ENCODE data around the gene CELA2B.
"Not testable (repeated sequence)": the region's sequence is repeated elsewhere in the genome, so short reads cannot be mapped to it uniquely, and the experiment has no call there.

The CELA2B gene

GRCh38 chr1:15485636-15486035 lies 9.7 kb downstream of the CELA2B start:
- ChIA-PET POLR2A (no interaction called here), CTCF (no interaction called here)
- no peak overlapping the region for H3K4me3 ChIP-seq (ENCODE audit: control insufficient read depth in 1 of 7, extremely low read depth in 1 of 7, insufficient read depth in 4 of 7, low read depth in 2 of 7, low read length in 6 of 7)
- WGBS (ENCODE audit: insufficient coverage): 96% methylated on average over 4 of the region's 6 CpGs
- no peaks in the 10 kb centered on the region for H3K9me3 ChIP-seq (ENCODE audit: control extremely low read depth in 1 of 5, control insufficient read depth in 4 of 5, insufficient read depth in 2 of 5, low read depth in 1 of 5, low read length in 4 of 5)
- H3K27me3 ChIP-seq (replicated peaks in 2 of 5; ENCODE audit: control insufficient read depth in 4 of 5, insufficient read depth in 5 of 5, low read length in 4 of 5): no peaks in the 10 kb centered on the region
- H3K36me3 ChIP-seq (ENCODE audit: control insufficient read depth in 4 of 4, insufficient read depth in 4 of 4, low read length in 3 of 4): peaks cover 0 to 5% (median 2%) of the 10 kb centered on the region in 4 experiments
- H3K4me1 ChIP-seq (ENCODE audit: control extremely low read depth in 1 of 4, control insufficient read depth in 4 of 4, insufficient read depth in 4 of 4, low read length in 3 of 4): no peaks in the 10 kb centered on the region
- no peak overlapping the region for H3K27ac ChIP-seq (ENCODE audit: insufficient read depth in 1 of 2, low read depth in 1 of 2, low read length in 2 of 2, poor library complexity in 1 of 2, severe bottlenecking in 2 of 2)
- no peak for DNase-seq

- H3K4me1 ChIP-seq (ENCODE audit: control extremely low read depth in 1 of 4, control insufficient read depth in 4 of 4, insufficient read depth in 4 of 4, low read length in 3 of 4); H3K36me3 ChIP-seq (ENCODE audit: control insufficient read depth in 4 of 4, insufficient read depth in 4 of 4, low read length in 3 of 4); H3K4me3 ChIP-seq (ENCODE audit: control insufficient read depth in 1 of 7, extremely low read depth in 1 of 7, insufficient read depth in 4 of 7, low read depth in 2 of 7, low read length in 6 of 7); CTCF ChIA-PET; H3K27ac ChIP-seq (ENCODE audit: insufficient read depth in 1 of 2, low read depth in 1 of 2, low read length in 2 of 2, poor library complexity in 1 of 2, severe bottlenecking in 2 of 2); H3K9me3 ChIP-seq (ENCODE audit: control extremely low read depth in 1 of 5, control insufficient read depth in 4 of 5, insufficient read depth in 2 of 5, low read depth in 1 of 5, low read length in 4 of 5); DNase-seq; POLR2A ChIA-PET; H3K27me3 ChIP-seq (replicated peaks in 2 of 5; ENCODE audit: control insufficient read depth in 4 of 5, insufficient read depth in 5 of 5, low read length in 4 of 5): not testable (repeated sequence)
- 100% methylated on average over 4 of the region's 17 CpGs for WGBS (ENCODE audit: insufficient coverage)
Observed at GRCh38 chr1:15486844-15487610, 11.1 kb downstream of the CELA2B start.

- Histone ChIP-seq H3K4me1 (ENCODE audit: control extremely low read depth in 1 of 4, control insufficient read depth in 4 of 4, insufficient read depth in 4 of 4, low read length in 3 of 4) (no peaks in the 10 kb centered on the region), H3K9me3 (ENCODE audit: control extremely low read depth in 1 of 5, control insufficient read depth in 4 of 5, insufficient read depth in 2 of 5, low read depth in 1 of 5, low read length in 4 of 5) (no peaks in the 10 kb centered on the region), H3K27me3 (replicated peaks in 2 of 5; ENCODE audit: control insufficient read depth in 4 of 5, insufficient read depth in 5 of 5, low read length in 4 of 5) (no peaks in the 10 kb centered on the region), H3K27ac (ENCODE audit: insufficient read depth in 1 of 2, low read depth in 1 of 2, low read length in 2 of 2, poor library complexity in 1 of 2, severe bottlenecking in 2 of 2) (no peak overlapping the region), H3K36me3 (ENCODE audit: control insufficient read depth in 4 of 4, insufficient read depth in 4 of 4, low read length in 3 of 4) (peaks cover 3 to 13% (median 8%) of the 10 kb centered on the region in 4 experiments), H3K4me3 (ENCODE audit: control insufficient read depth in 1 of 7, extremely low read depth in 1 of 7, insufficient read depth in 4 of 7, low read depth in 2 of 7, low read length in 6 of 7) (no peak overlapping the region)
- 100% methylated on average over 2 of the region's 3 CpGs for WGBS (ENCODE audit: insufficient coverage)
- CTCF ChIA-PET: no interaction called here
- POLR2A ChIA-PET: no interaction called here
- no peak for DNase-seq
Observed at GRCh38 chr1:15488371-15488770, 12.5 kb downstream of the CELA2B start.

GRCh38 chr1:15489052-15489736 lies 13.3 kb downstream of the CELA2B start:
- no peaks in the 10 kb centered on the region for H3K27me3 ChIP-seq (replicated peaks in 2 of 5; ENCODE audit: control insufficient read depth in 4 of 5, insufficient read depth in 5 of 5, low read length in 4 of 5)
- H3K4me3 ChIP-seq (ENCODE audit: control insufficient read depth in 1 of 7, extremely low read depth in 1 of 7, insufficient read depth in 4 of 7, low read depth in 2 of 7, low read length in 6 of 7): no peak overlapping the region
- peaks cover 3 to 19% (median 8%) of the 10 kb centered on the region in 4 experiments for H3K36me3 ChIP-seq (ENCODE audit: control insufficient read depth in 4 of 4, insufficient read depth in 4 of 4, low read length in 3 of 4)
- no peaks in the 10 kb centered on the region for H3K9me3 ChIP-seq (ENCODE audit: control extremely low read depth in 1 of 5, control insufficient read depth in 4 of 5, insufficient read depth in 2 of 5, low read depth in 1 of 5, low read length in 4 of 5)
- H3K27ac ChIP-seq (ENCODE audit: insufficient read depth in 1 of 2, low read depth in 1 of 2, low read length in 2 of 2, poor library complexity in 1 of 2, severe bottlenecking in 2 of 2): no peak overlapping the region
- ChIA-PET POLR2A (no interaction called here), CTCF (no interaction called here)
- no peak for DNase-seq
- WGBS (ENCODE audit: insufficient coverage): 90% methylated on average over 12 of the region's 13 CpGs
- no peaks in the 10 kb centered on the region for H3K4me1 ChIP-seq (ENCODE audit: control extremely low read depth in 1 of 4, control insufficient read depth in 4 of 4, insufficient read depth in 4 of 4, low read length in 3 of 4)

GRCh38 chr1:15491010-15491409 lies 15.1 kb downstream of the CELA2B start:
- H3K4me3 ChIP-seq (ENCODE audit: control insufficient read depth in 1 of 7, extremely low read depth in 1 of 7, insufficient read depth in 4 of 7, low read depth in 2 of 7, low read length in 6 of 7); H3K9me3 ChIP-seq (ENCODE audit: control extremely low read depth in 1 of 5, control insufficient read depth in 4 of 5, insufficient read depth in 2 of 5, low read depth in 1 of 5, low read length in 4 of 5); H3K27me3 ChIP-seq (replicated peaks in 2 of 5; ENCODE audit: control insufficient read depth in 4 of 5, insufficient read depth in 5 of 5, low read length in 4 of 5); CTCF ChIA-PET; H3K4me1 ChIP-seq (ENCODE audit: control extremely low read depth in 1 of 4, control insufficient read depth in 4 of 4, insufficient read depth in 4 of 4, low read length in 3 of 4); H3K27ac ChIP-seq (ENCODE audit: insufficient read depth in 1 of 2, low read depth in 1 of 2, low read length in 2 of 2, poor library complexity in 1 of 2, severe bottlenecking in 2 of 2): not testable (repeated sequence)
- peaks cover 6 to 26% (median 10%) of the 10 kb centered on the region in 4 experiments for H3K36me3 ChIP-seq (ENCODE audit: control insufficient read depth in 4 of 4, insufficient read depth in 4 of 4, low read length in 3 of 4)
- 100% methylated on average over 2 of the region's 4 CpGs for WGBS (ENCODE audit: insufficient coverage)
- POLR2A ChIA-PET: interaction anchor here (0.5 kb wide), 1 partner anchor 82 kb away, joined by 3 read pairs; no protein-coding TSS in a partner anchor
- peak in 2 of 3 donors; percentile 11 to 33 for DNase-seq

- ChIA-PET POLR2A (no interaction called here), CTCF (interaction anchor here (1.3 kb wide), 1 partner anchor 9 kb away, joined by 3 read pairs; no protein-coding TSS in a partner anchor)
- H3K27ac ChIP-seq (ENCODE audit: insufficient read depth in 1 of 2, low read depth in 1 of 2, low read length in 2 of 2, poor library complexity in 1 of 2, severe bottlenecking in 2 of 2): no peak overlapping the region
- H3K9me3 ChIP-seq (ENCODE audit: control extremely low read depth in 1 of 5, control insufficient read depth in 4 of 5, insufficient read depth in 2 of 5, low read depth in 1 of 5, low read length in 4 of 5): no peaks in the 10 kb centered on the region
- WGBS (ENCODE audit: insufficient coverage): 84% methylated on average over 5 of the region's 5 CpGs
- H3K27me3 ChIP-seq (replicated peaks in 2 of 5; ENCODE audit: control insufficient read depth in 4 of 5, insufficient read depth in 5 of 5, low read length in 4 of 5): no peaks in the 10 kb centered on the region
- peaks cover 6 to 26% (median 10%) of the 10 kb centered on the region in 4 experiments for H3K36me3 ChIP-seq (ENCODE audit: control insufficient read depth in 4 of 4, insufficient read depth in 4 of 4, low read length in 3 of 4)
- H3K4me1 ChIP-seq (ENCODE audit: control extremely low read depth in 1 of 4, control insufficient read depth in 4 of 4, insufficient read depth in 4 of 4, low read length in 3 of 4): no peaks in the 10 kb centered on the region
- H3K4me3 ChIP-seq (ENCODE audit: control insufficient read depth in 1 of 7, extremely low read depth in 1 of 7, insufficient read depth in 4 of 7, low read depth in 2 of 7, low read length in 6 of 7): no peak overlapping the region
- DNase-seq: no peak
Observed at GRCh38 chr1:15492596-15492995, 16.7 kb downstream of the CELA2B start.

GRCh38 chr1:15493869-15494390 lies 18.0 kb downstream of the CELA2B start:
- WGBS (ENCODE audit: insufficient coverage): 98% methylated on average over 5 of the region's 9 CpGs
- ChIA-PET POLR2A (no interaction called here), CTCF (interaction anchor here (0.6 kb wide), 1 partner anchor 252 kb away, joined by 4 read pairs; no protein-coding TSS in a partner anchor)
- H3K27ac ChIP-seq (ENCODE audit: insufficient read depth in 1 of 2, low read depth in 1 of 2, low read length in 2 of 2, poor library complexity in 1 of 2, severe bottlenecking in 2 of 2): no peak overlapping the region
- H3K36me3 ChIP-seq (ENCODE audit: control insufficient read depth in 4 of 4, insufficient read depth in 4 of 4, low read length in 3 of 4): peaks cover 6 to 26% (median 10%) of the 10 kb centered on the region in 4 experiments
- H3K9me3 ChIP-seq (ENCODE audit: control extremely low read depth in 1 of 5, control insufficient read depth in 4 of 5, insufficient read depth in 2 of 5, low read depth in 1 of 5, low read length in 4 of 5): no peaks in the 10 kb centered on the region
- no peak overlapping the region for H3K4me3 ChIP-seq (ENCODE audit: control insufficient read depth in 1 of 7, extremely low read depth in 1 of 7, insufficient read depth in 4 of 7, low read depth in 2 of 7, low read length in 6 of 7)
- no peaks in the 10 kb centered on the region for H3K27me3 ChIP-seq (replicated peaks in 2 of 5; ENCODE audit: control insufficient read depth in 4 of 5, insufficient read depth in 5 of 5, low read length in 4 of 5)
- no peaks in the 10 kb centered on the region for H3K4me1 ChIP-seq (ENCODE audit: control extremely low read depth in 1 of 4, control insufficient read depth in 4 of 4, insufficient read depth in 4 of 4, low read length in 3 of 4)
- DNase-seq: no peak

Data from common myeloid progenitor, CD34-positive (primary cell).